H1 (cell line): ENCODE results near the gene GRIFIN. TPM values are rescaled to one million over a fixed set of nuclear protein-coding genes. Genes with fewer than 3 reads are reported as not detected.

ENCODE experiments used
- CTCF ChIA-PET: fragments of 300-600 bp; sonication (Branson Sonifier 250); formaldehyde crosslinking; loops from one replicate; lab custom pipeline; 2021; ENCODE audit not compliant: partially characterized antibody; lab: Charles Lee
- POLR2A ChIA-PET: fragments of 300-600 bp; sonication (Branson Sonifier 250); formaldehyde crosslinking; loops from one replicate; lab custom pipeline; 2021; ENCODE audit warnings: inconsistent platforms; ENCODE audit not compliant: partially characterized antibody; lab: Charles Lee
- DNase-seq, 2 experiments: peaks; one replicate each; pipeline versions ENCODE4 v3.0.0 to v3.0.0-alpha.2; 2010 to 2022; ENCODE audit warnings: low spot score in 2 of 2, low read depth in 1 of 2, mixed read lengths in 1 of 2
- FAIRE-seq: peaks from 2 replicates; lab custom pipeline; 2011; peaks lifted over from hg19 to GRCh38; lab: Jason Lieb, UNC
- H2AFZ ChIP-seq: 2 replicates; pipeline ENCODE4 v1.8.1; 2012; ENCODE audit warnings: low read length, inconsistent platforms
- H2AK5ac ChIP-seq: 2 replicates; pipeline ENCODE4 v1.6.1; 2013; ENCODE audit warnings: low read depth, low read length
- H2BK120ac ChIP-seq: replicated peaks from 2 replicates; pipeline ENCODE3; 2013; ENCODE audit warnings: low read depth, low read length, inconsistent platforms
- H2BK12ac ChIP-seq: 2 replicates; pipeline ENCODE4 v1.6.1; 2013; ENCODE audit warnings: low read depth, low read length
- H2BK15ac ChIP-seq: 2 replicates; pipeline ENCODE4 v1.6.1; 2013; ENCODE audit warnings: low read length
- H2BK20ac ChIP-seq: 2 replicates; pipeline ENCODE4 v1.6.1; 2013; ENCODE audit warnings: low read length
- H2BK5ac ChIP-seq: 2 replicates; pipeline ENCODE4 v1.6.1; 2013; ENCODE audit warnings: low read depth, low read length
- H3K14ac ChIP-seq: 2 replicates; pipeline ENCODE4 v1.6.1; 2013; ENCODE audit warnings: inconsistent platforms; ENCODE audit not compliant: insufficient read length
- H3K18ac ChIP-seq: 2 replicates; pipeline ENCODE4 v1.6.1; 2013; ENCODE audit warnings: low read length; ENCODE audit errors: extremely low read depth
- H3K23ac ChIP-seq: 2 replicates; pipeline ENCODE4 v1.6.1; 2013; ENCODE audit warnings: inconsistent platforms; ENCODE audit not compliant: insufficient read length
- H3K23me2 ChIP-seq: 2 replicates; pipeline ENCODE4 v1.6.1; 2013; ENCODE audit warnings: low read depth, low read length
- H3K27ac ChIP-seq: 2 replicates; pipeline ENCODE4 v1.6.1; 2011; ENCODE audit warnings: low read depth, low read length, inconsistent platforms
- H3K27me3 ChIP-seq, 4 experiments: replicated peaks in 1 of 4; 1 replicate in 1 of 4; 2 replicates in 3 of 4; pipeline versions ENCODE4 v1.6.1 to v1.8.1; 2011 to 2013; ENCODE audit warnings: low read length in 3 of 4, mild to moderate bottlenecking in 3 of 4, inconsistent platforms in 2 of 4, mixed read lengths in 2 of 4, moderate library complexity in 1 of 4; ENCODE audit not compliant: control insufficient read depth in 3 of 4, insufficient read depth in 3 of 4; ENCODE audit errors: extremely low read depth in 1 of 4
- H3K36me3 ChIP-seq, 4 experiments: 2 replicates each; pipeline versions ENCODE4 v1.6.1 to v1.8.1; 2011 to 2013; ENCODE audit warnings: mild to moderate bottlenecking in 4 of 4, low read length in 3 of 4, moderate library complexity in 2 of 4, control low read depth in 1 of 4, inconsistent platforms in 1 of 4; ENCODE audit not compliant: insufficient read depth in 4 of 4, control insufficient read depth in 2 of 4
- H3K4ac ChIP-seq: replicated peaks from 2 replicates; pipeline ENCODE3; 2013; ENCODE audit warnings: low read length, low read depth, mixed read lengths, inconsistent platforms; ENCODE audit not compliant: insufficient read length
- H3K4me1 ChIP-seq, 4 experiments: replicated peaks in 1 of 4; 1 replicate in 1 of 4; 2 replicates in 3 of 4; pipeline versions ENCODE4 v1.6.1 to v1.8.1; 2011 to 2013; ENCODE audit warnings: low read length in 3 of 4, inconsistent platforms in 2 of 4, mixed read lengths in 1 of 4; ENCODE audit not compliant: insufficient read depth in 4 of 4, control insufficient read depth in 3 of 4
- H3K4me2 ChIP-seq, 2 experiments: 2 replicates each; pipeline versions ENCODE4 v1.6.1 to v1.8.1; 2011 to 2013; ENCODE audit warnings: low read depth in 2 of 2, low read length in 2 of 2, control low read depth in 1 of 2, inconsistent platforms in 1 of 2, mild to moderate bottlenecking in 1 of 2; ENCODE audit not compliant: insufficient read depth in 1 of 2
- H3K4me3 ChIP-seq, 4 experiments: fragments of 200-600, 300-600 bp in 1 of 4; sonication (generic), shearing (Covaris generic), sonication (Bioruptor Twin) in 1 of 4; 2 replicates each; pipeline versions ENCODE4 v1.5.1 to v1.8.1; 2011 to 2016; ENCODE audit warnings: low read length in 4 of 4, low read depth in 3 of 4, control low read depth in 2 of 4, inconsistent platforms in 2 of 4, mild to moderate bottlenecking in 2 of 4, mixed read lengths in 1 of 4, moderate library complexity in 1 of 4; ENCODE audit not compliant: insufficient read depth in 2 of 4; ENCODE audit errors: extremely low read depth in 1 of 4
- H3K56ac ChIP-seq: replicated peaks from 2 replicates; pipeline ENCODE3; 2013; ENCODE audit warnings: low read depth, mild to moderate bottlenecking, mixed read lengths, low read length, inconsistent platforms; ENCODE audit not compliant: insufficient read length
- H3K79me1 ChIP-seq: 2 replicates; pipeline ENCODE4 v1.6.1; 2013; ENCODE audit warnings: low read depth, low read length, control low read depth
- H3K79me2 ChIP-seq, 2 experiments: 2 replicates each; pipeline versions ENCODE4 v1.6.1 to v1.8.1; 2012 to 2013; ENCODE audit warnings: low read length in 2 of 2, mild to moderate bottlenecking in 2 of 2, inconsistent platforms in 1 of 2; ENCODE audit not compliant: insufficient read depth in 2 of 2, control insufficient read depth in 1 of 2
- H3K9ac ChIP-seq, 4 experiments: replicated peaks in 1 of 4; 1 replicate in 1 of 4; 2 replicates in 3 of 4; pipeline versions ENCODE4 v1.6.1 to v1.8.1; 2011 to 2013; ENCODE audit warnings: low read depth in 3 of 4, low read length in 3 of 4, control low read depth in 2 of 4, mild to moderate bottlenecking in 2 of 4, moderate library complexity in 2 of 4, inconsistent platforms in 1 of 4; ENCODE audit errors: extremely low read depth in 1 of 4
- H3K9me3 ChIP-seq, 2 experiments: 2 replicates each; pipeline versions ENCODE4 v1.6.1 to v1.8.1; 2012 to 2013; ENCODE audit warnings: mild to moderate bottlenecking in 2 of 2, moderate library complexity in 2 of 2, control low read depth in 1 of 2, inconsistent platforms in 1 of 2, low read depth in 1 of 2, low read length in 1 of 2, mixed read lengths in 1 of 2; ENCODE audit not compliant: insufficient read depth in 2 of 2
- H4K20me1 ChIP-seq, 2 experiments: replicated peaks in 1 of 2; 2 replicates each; pipeline versions ENCODE3 to v1.8.1; 2011 to 2013; ENCODE audit warnings: inconsistent platforms in 2 of 2, low read length in 2 of 2, mild to moderate bottlenecking in 1 of 2; ENCODE audit not compliant: insufficient read depth in 2 of 2, control insufficient read depth in 1 of 2
- H4K5ac ChIP-seq: 2 replicates; pipeline ENCODE4 v1.6.1; 2013; ENCODE audit warnings: low read length, low read depth, mixed read lengths, inconsistent platforms; ENCODE audit not compliant: insufficient read length
- H4K8ac ChIP-seq: 2 replicates; pipeline ENCODE4 v1.8.0; 2013; ENCODE audit warnings: mild to moderate bottlenecking, moderate library complexity, low read length, inconsistent platforms; ENCODE audit not compliant: insufficient read depth; ENCODE audit errors: extremely low read depth
- H4K91ac ChIP-seq: replicated peaks from 2 replicates; pipeline ENCODE3; 2013; ENCODE audit warnings: low read length, mixed read lengths, inconsistent platforms; ENCODE audit not compliant: insufficient read length
- ATF3 ChIP-seq: IDR thresholded peaks from 2 replicates; pipeline ENCODE4 v1.6.1; 2011; ENCODE audit warnings: low read depth, mild to moderate bottlenecking, low read length; ENCODE audit not compliant: insufficient read depth
- CHD1 ChIP-seq: IDR thresholded peaks from 2 replicates; pipeline ENCODE4 v1.6.1; 2012; ENCODE audit warnings: low read depth, low read length, improper control_type of control experiment
- CHD2 ChIP-seq: IDR thresholded peaks from 2 replicates; pipeline ENCODE4 v1.6.1; 2012; ENCODE audit warnings: low read length, improper control_type of control experiment
- CTCF ChIP-seq, 3 experiments: IDR thresholded peaks; 1 replicate in 2 of 3; 2 replicates in 1 of 3; pipeline versions ENCODE4 v1.5.1 to v1.6.1; 2011; ENCODE audit warnings: low read length in 3 of 3, mild to moderate bottlenecking in 3 of 3, inconsistent platforms in 2 of 3, low read depth in 1 of 3, moderate library complexity in 1 of 3; ENCODE audit not compliant: insufficient read depth in 1 of 3; ENCODE audit errors: control extremely low read depth in 1 of 3
- KDM5A ChIP-seq: fragments of 200-600 bp; IDR thresholded peaks from 2 replicates; pipeline ENCODE4 v1.7.1; 2012; ENCODE audit warnings: mild to moderate bottlenecking, low read length, inconsistent platforms, mixed read lengths
- POLR2AphosphoS5 ChIP-seq: IDR thresholded peaks from 2 replicates; pipeline ENCODE4 v1.6.1; 2011; ENCODE audit warnings: low read depth, low read length
- SIRT6 ChIP-seq: IDR thresholded peaks from one replicate; pipeline ENCODE4 v1.7.1; 2012; ENCODE audit warnings: low read length, inconsistent platforms
- WGBS, 2 experiments: shearing (Covaris generic) in 1 of 2; methylation state at CpG; one replicate each; pipeline versions ENCODE4 v1.1.6 to v1.1.7; 2013 to 2015; ENCODE audit warnings: low lambda C conversion rate in 2 of 2, mixed read lengths in 2 of 2, inconsistent platforms in 1 of 2, low coverage in 1 of 2, missing lambda C conversion rate in 1 of 2; ENCODE audit not compliant: insufficient replicate concordance in 2 of 2, insufficient coverage in 1 of 2, insufficient read length in 1 of 2; ENCODE audit errors: extremely low coverage in 1 of 2, missing lambda C conversion rate in 1 of 2; 5-methylcytosine and 5-hydroxymethylcytosine counted together
- polyA plus RNA-seq, 7 experiments: library from polyadenylated mRNA; depleted of rRNA in 3 of 7; stranded (reverse) in 5 of 7; unstranded in 2 of 7; fragments of >200 nt in 5 of 7; fragments of 200-250 nt in 2 of 7; gene quantifications; 1 replicate in 5 of 7; 2 replicates in 1 of 7; 4 replicates in 1 of 7; pipeline versions ENCODE4 v1.2.1 to v1.2.3, GENCODE V29; 2011 to 2013; ENCODE audit warnings: missing spikeins in 2 of 7, mixed read lengths in 2 of 7
- total RNA-seq: library from RNA; stranded (reverse); fragmentation: NEBNext Ultra II Directional; extraction: Animal tissue kit (Norgen Biotek cat#: 25700); gene quantifications from 2 replicates; pipeline ENCODE4 v1.2.1, GENCODE V29; 2021

The GRIFIN gene
- total and polyA plus RNA-seq, 2 of the 8 experiments (the other 6 are each of a cell fraction or from before 2014, with no cell fraction given), result not detected

- no peaks in the 10 kb centered on the region for H3K36me3 ChIP-seq
- H3K9me3 ChIP-seq, result no peaks in the 10 kb centered on the region
- FAIRE-seq (no peak), DNase-seq (no peak)
- H4K20me1 ChIP-seq, result no peaks in the 10 kb centered on the region
- 88% methylated on average over 29 of the region's 32 CpGs; no CpG with 5 or more reads in 1 of the 2 experiments for WGBS, 2 experiments
- H3K18ac ChIP-seq, result no peak overlapping the region; the same call in 1 of the 2 replicates
- H2BK120ac ChIP-seq, result peak overlapping the region; percentile 60
- no peak overlapping the region for H2AFZ ChIP-seq
- peak overlapping the region; percentile 87 for H4K91ac ChIP-seq
- ChIA-PET POLR2A (interaction anchor here (1.3 to 1.8 kb wide), 3 partner anchors 24 to 30 kb away, joined by 3 to 4 read pairs (median 3); no protein-coding TSS in a partner anchor), CTCF (interaction anchor here (0.7 to 2.8 kb wide), 4 partner anchors 24 to 216 kb away, joined by 4 to 11 read pairs (median 4); no protein-coding TSS in a partner anchor)
- peak overlapping the region; percentile 25 for H3K56ac ChIP-seq
- H3K27ac ChIP-seq, result no peak overlapping the region
- H4K5ac ChIP-seq, result peak overlapping the region; percentile 10
- 0 out of 2 replicates have a peak overlapping the region, but pooled peaks have one; percentile 10 for H2BK15ac ChIP-seq
- H2BK12ac ChIP-seq, result peak overlapping the region; percentile 84; the same call in 1 of the 2 replicates
- H3K79me2 ChIP-seq, result no peaks in the 10 kb centered on the region
- peaks cover 16% of the 10 kb centered on the region; the same call in 1 of the 2 replicates for H3K23me2 ChIP-seq
- H4K8ac ChIP-seq, result no peak overlapping the region; the same call in 1 of the 2 replicates
- no peak overlapping the region for H3K4ac ChIP-seq
- H3K4me2 ChIP-seq, result no peak overlapping the region
- H3K23ac ChIP-seq, result no peak overlapping the region
- H3K4me3 ChIP-seq, result no peak overlapping the region
- no peak overlapping the region for H3K14ac ChIP-seq
- no peaks in the 10 kb centered on the region; the same call in 1 of the 2 replicates for H3K79me1 ChIP-seq
- H3K9ac ChIP-seq, result no peak overlapping the region
- H2BK5ac ChIP-seq, result no peak overlapping the region
- no peaks in the 10 kb centered on the region for H3K27me3 ChIP-seq
- H3K4me1 ChIP-seq, result peaks cover 0 to 38% (median 27%) of the 10 kb centered on the region in 4 experiments; a peak in 6 of 7 replicates
- H2AK5ac ChIP-seq, result no peak overlapping the region
- H2BK20ac ChIP-seq, result peak overlapping the region; percentile 43; the same call in 1 of the 2 replicates
- no peak for TF ChIP-seq SIRT6
- no peak for TF ChIP-seq CHD2
- TF ChIP-seq POLR2AphosphoS5, result no peak
- TF ChIP-seq KDM5A, result no peak
- no peak for TF ChIP-seq CHD1
- no peak for TF ChIP-seq CTCF (IDR thresholded peaks at IDR 0.05; ENCODE audit: control extremely low read depth in 1 of 3, insufficient read depth in 1 of 3, low read depth in 1 of 3, low read length in 3 of 3)
- TF ChIP-seq ATF3, result no peak
Measured at GRCh38 chr7:2494191-2495130, 18.3 kb upstream of the GRIFIN start.
